HEK293T (cell line): Measurements from ENCODE around the gene TCF12.

Source experiments
- CTCF ChIA-PET: fragments of 350-600 bp; formaldehyde crosslinking; extraction: SDS; loops from one replicate; lab custom pipeline; 2021; ENCODE audit warnings: antibody characterized with exemption, inconsistent platforms; lab: Yijun Ruan, JAX
- POLR2A ChIA-PET: fragments of 350-600 bp; formaldehyde crosslinking; extraction: SDS; loops from one replicate; lab custom pipeline; 2020; ENCODE audit warnings: antibody characterized with exemption, inconsistent platforms; lab: Yijun Ruan, JAX
- DNase-seq: peaks from one replicate; pipeline ENCODE4 v3.0.0; 2012; ENCODE audit warnings: mixed read lengths; ENCODE audit errors: extremely low spot score
- ARNT ChIP-seq: fragments of 450-650 bp; IDR thresholded peaks from 2 replicates; pipeline ENCODE4 v1.6.1; 2017; ENCODE audit warnings: mild to moderate bottlenecking
- BHLHE40 ChIP-seq: fragments of 450-650 bp; IDR thresholded peaks from 2 replicates; pipeline ENCODE4 v1.6.1; 2016; ENCODE audit warnings: mild to moderate bottlenecking, moderate library complexity, borderline replicate concordance
- CTBP1 ChIP-seq: fragments of 450-650 bp; IDR thresholded peaks from 2 replicates; pipeline ENCODE4 v1.6.1; 2016; ENCODE audit warnings: borderline replicate concordance
- ELF4 ChIP-seq: fragments of 450-650 bp; IDR thresholded peaks from 2 replicates; pipeline ENCODE4 v1.6.1; 2017; ENCODE audit warnings: antibody characterized with exemption
- FOXA1 ChIP-seq: fragments of 450-650 bp; IDR thresholded peaks from 2 replicates; pipeline ENCODE4 v1.6.1; 2016; ENCODE audit warnings: mild to moderate bottlenecking
- FOXK2 ChIP-seq: fragments of 450-650 bp; IDR thresholded peaks from 2 replicates; pipeline ENCODE4 v1.6.1; 2016; ENCODE audit warnings: mild to moderate bottlenecking
- FOXM1 ChIP-seq: fragments of 450-650 bp; IDR thresholded peaks from 2 replicates; pipeline ENCODE4 v1.6.1; 2017; ENCODE audit warnings: mild to moderate bottlenecking, borderline replicate concordance
- HDGF ChIP-seq: fragments of 450-650 bp; IDR thresholded peaks from 2 replicates; pipeline ENCODE4 v1.6.1; 2017; ENCODE audit warnings: antibody characterized with exemption, borderline replicate concordance
- L3MBTL2 ChIP-seq: fragments of 450-650 bp; conservative IDR thresholded peaks from 2 replicates; pipeline ENCODE4 v1.6.1; 2016; ENCODE audit warnings: mild to moderate bottlenecking
- LEF1 ChIP-seq: fragments of 450-650 bp; IDR thresholded peaks from 2 replicates; pipeline ENCODE4 v1.6.1; 2017; ENCODE audit warnings: mild to moderate bottlenecking, borderline replicate concordance
- NFRKB ChIP-seq: fragments of 450-650 bp; IDR thresholded peaks from 2 replicates; pipeline ENCODE4 v1.6.1; 2016; ENCODE audit warnings: mild to moderate bottlenecking, moderate library complexity
- PKNOX1 ChIP-seq: fragments of 450-650 bp; IDR thresholded peaks from 2 replicates; pipeline ENCODE4 v1.6.1; 2016
- SP1 ChIP-seq: fragments of 450-650 bp; IDR thresholded peaks from 2 replicates; pipeline ENCODE4 v1.6.1; 2017
- SUZ12 ChIP-seq: fragments of 450-650 bp; IDR thresholded peaks from 2 replicates; pipeline ENCODE4 v1.6.1; 2016; ENCODE audit warnings: mild to moderate bottlenecking
- TARDBP ChIP-seq: fragments of 450-650 bp; IDR thresholded peaks from 2 replicates; pipeline ENCODE4 v1.6.1; 2016
- ZNF384 ChIP-seq: fragments of 450-650 bp; IDR thresholded peaks from 2 replicates; pipeline ENCODE4 v1.6.1; 2016

TCF12 gene

DNA sequence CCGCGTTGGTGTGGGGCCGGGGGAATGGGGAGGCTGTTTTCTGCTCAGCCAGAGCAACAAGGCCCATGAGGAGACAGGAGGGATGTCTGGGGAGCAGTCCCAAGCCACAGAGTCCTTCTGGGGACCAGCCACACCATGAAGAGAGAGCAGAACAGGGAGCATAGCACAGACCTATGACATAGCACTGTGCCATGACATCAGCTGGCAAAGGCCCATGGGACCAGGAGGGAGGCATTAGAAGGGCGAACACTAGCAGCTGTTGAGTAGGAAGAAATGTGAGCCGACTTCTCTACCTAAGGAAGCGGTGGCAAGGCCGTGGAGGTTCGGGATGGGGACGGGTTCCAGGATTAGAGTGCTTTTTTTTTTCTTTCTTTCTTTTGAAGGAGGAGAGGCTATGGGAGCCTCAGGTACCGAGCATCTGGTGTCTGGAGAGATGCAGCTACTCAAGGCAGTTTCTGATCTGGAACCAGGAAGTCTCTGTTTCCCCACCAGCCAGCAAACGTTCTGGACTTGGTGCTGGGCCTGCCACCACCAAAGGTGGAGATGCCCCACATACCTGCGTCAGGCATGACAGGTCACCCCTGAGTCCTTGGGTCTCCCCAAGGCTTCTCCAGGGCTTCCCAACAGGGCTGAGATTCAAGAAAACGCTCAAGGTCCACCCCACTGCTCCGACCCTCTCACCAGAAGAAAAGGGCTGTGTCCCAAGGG is 380.6 kb downstream of the TCF12 start:
- DNase-seq = no peak
- POLR2A ChIA-PET = no interaction called here
- CTCF ChIA-PET = no interaction called here
- TF ChIP-seq LEF1 = no peak
- TF ChIP-seq SUZ12 = no peak

GRCh38 chr15:57301307-57301706 is 382.9 kb downstream of the TCF12 start:
- DNase-seq = no peak
- TF ChIP-seq LEF1 (no peak), FOXK2 (no peak), NFRKB (no peak), L3MBTL2 (no peak), CTBP1 (no peak), SP1 (no peak)
- CTCF ChIA-PET = no interaction called here
- POLR2A ChIA-PET = no interaction called here

DNA sequence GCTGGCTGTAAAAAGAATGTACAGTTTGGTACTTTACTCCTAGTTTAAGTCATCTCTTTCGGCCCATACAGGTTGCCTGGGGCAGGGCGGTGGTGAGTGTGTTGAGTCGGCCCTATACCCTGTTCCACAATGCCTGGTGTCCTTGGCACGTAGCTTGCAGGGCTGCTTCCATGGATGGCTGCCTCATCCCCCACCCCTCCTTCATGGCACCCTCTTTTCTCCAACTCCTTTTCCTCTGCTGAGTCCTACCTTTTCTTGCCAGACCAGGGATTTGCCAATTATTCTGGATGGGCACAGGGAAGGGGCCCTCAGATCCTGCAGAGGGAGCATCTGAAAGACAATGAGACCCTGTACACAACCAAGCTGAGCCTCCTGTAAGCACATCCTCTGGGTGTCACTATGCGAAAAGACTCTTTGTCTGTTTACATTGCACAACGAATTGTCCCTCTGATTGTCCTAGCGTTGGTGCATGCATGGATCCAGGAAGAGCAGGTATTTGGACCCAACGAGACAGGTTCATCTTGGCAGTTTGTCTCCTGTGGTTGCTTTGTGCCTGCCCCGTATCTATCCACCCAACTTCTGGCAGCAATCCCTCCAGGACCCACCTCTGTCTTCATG is 384.3 kb downstream of the TCF12 start:
- TF ChIP-seq ELF4 (no peak), CTBP1 (no peak), FOXA1 (no peak), ARNT (no peak)
- no peak for DNase-seq
- ChIA-PET CTCF (no interaction called here), POLR2A (no interaction called here)

- no peak for DNase-seq
- ChIA-PET POLR2A (no interaction called here), CTCF (no interaction called here)
- TF ChIP-seq ELF4 (no peak), ARNT (no peak), L3MBTL2 (no peak), FOXM1 (no peak), PKNOX1 (no peak), CTBP1 (no peak), HDGF (no peak), SUZ12 (no peak), NFRKB (no peak), SP1 (no peak), BHLHE40 (no peak), FOXK2 (no peak), FOXA1 (no peak), ZNF384 (no peak)
These were observed 386.6 kb downstream of the TCF12 start for GRCh38 chr15:57305009-57305408.

DNA sequence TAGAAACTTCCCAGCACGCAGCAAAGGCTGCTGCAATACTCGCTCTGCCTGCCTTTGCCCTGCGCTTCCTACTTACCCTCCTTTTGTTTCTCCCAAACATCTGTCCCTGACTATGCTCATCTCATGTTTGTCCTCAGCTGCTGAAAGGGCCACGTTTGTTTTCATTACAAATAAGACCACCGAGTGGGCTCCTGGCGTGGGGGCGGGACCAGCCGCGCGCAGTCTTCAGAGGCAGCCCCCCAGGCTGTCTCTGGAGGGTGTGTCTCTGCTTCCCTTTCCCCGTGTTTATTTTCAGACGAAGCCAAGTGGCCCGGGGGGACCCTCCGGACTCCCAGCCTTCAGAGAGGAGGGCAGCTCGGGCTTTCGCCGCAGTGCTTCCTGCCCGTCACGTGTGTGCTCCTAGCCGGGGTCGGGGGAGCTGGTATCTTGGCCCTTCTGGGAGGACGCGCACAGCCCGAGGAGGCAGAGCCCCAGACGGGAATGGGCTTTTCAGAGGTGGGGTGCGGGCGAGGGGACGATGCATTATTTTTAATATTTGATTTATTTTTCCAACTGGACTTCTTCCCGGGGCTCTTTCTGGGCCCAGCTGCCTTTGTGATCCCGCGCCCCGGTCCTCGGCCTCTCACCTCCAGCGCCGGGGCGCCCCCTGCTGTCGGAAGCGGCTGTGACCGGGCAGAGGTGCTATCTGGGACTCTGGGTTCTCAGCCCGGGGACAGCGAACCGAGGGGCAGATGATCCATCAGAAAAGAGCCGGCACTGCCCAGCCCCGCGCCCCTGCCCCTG is 387.9 kb downstream of the TCF12 start:
- TF ChIP-seq PKNOX1 (no peak), TARDBP (no peak), L3MBTL2 (peak; percentile 85), SUZ12 (no peak), LEF1 (no peak)
- DNase-seq = peak; percentile 81
- POLR2A ChIA-PET = no interaction called here
- CTCF ChIA-PET = interaction anchor here (0.5 to 1.9 kb wide), 8 partner anchors 13 to 435 kb away, joined by 3 to 30 read pairs (median 4); no protein-coding TSS in a partner anchor

GRCh38 chr15:57306944-57307411 is 388.5 kb downstream of the TCF12 start:
- ChIA-PET POLR2A (no interaction called here), CTCF (interaction anchor here (0.8 to 1.9 kb wide), 5 partner anchors 15 to 435 kb away, joined by 3 to 30 read pairs (median 5); no protein-coding TSS in a partner anchor)
- peak; percentile 18 for DNase-seq
- no peak for TF ChIP-seq NFRKB
- no peak for TF ChIP-seq SUZ12
- TF ChIP-seq ELF4 = no peak
- no peak for TF ChIP-seq PKNOX1
- TF ChIP-seq FOXK2 = no peak
- TF ChIP-seq FOXM1 = no peak
- TF ChIP-seq ZNF384 = no peak
- no peak for TF ChIP-seq HDGF
- no peak for TF ChIP-seq SP1
- TF ChIP-seq TARDBP = no peak
- TF ChIP-seq CTBP1 = no peak
- no peak for TF ChIP-seq ARNT
- no peak for TF ChIP-seq LEF1
- TF ChIP-seq L3MBTL2 = no peak
- no peak for TF ChIP-seq BHLHE40
- no peak for TF ChIP-seq FOXA1
